Measurements from ENCODE around the gene AGAP2. TPM values are rescaled to one million over a fixed set of nuclear protein-coding genes. Genes with fewer than 3 reads are reported as not detected.

AGAP2 gene
- total and polyA plus RNA-seq, 2 of the 8 experiments (the other 6 are each of a cell fraction or from before 2014, with no cell fraction given): 1.5 TPM

GRCh38 chr12:57765003-57765697, 26.6 kb upstream of the AGAP2 start:
- 5% methylated on average over 58 of the region's 60 CpGs; no CpG with 5 or more reads in 1 of the 2 experiments for WGBS, 2 experiments (ENCODE audit: extremely low coverage in 1 of 2, insufficient coverage in 1 of 2, insufficient read length in 1 of 2, insufficient replicate concordance in 2 of 2, low coverage in 1 of 2, low lambda C conversion rate in 2 of 2, missing lambda C conversion rate in 1 of 2)
- Histone ChIP-seq H3K23ac (ENCODE audit: insufficient read length) (no peak overlapping the region), H3K14ac (ENCODE audit: insufficient read length) (no peak overlapping the region), H3K36me3 (ENCODE audit: control insufficient read depth in 2 of 4, insufficient read depth in 4 of 4, low read length in 3 of 4) (peaks cover 11 to 13% (median 12%) of the 10 kb centered on the region in 4 experiments; a peak in 7 of 8 replicates), H2BK20ac (ENCODE audit: low read length) (no peak overlapping the region), H2AK5ac (ENCODE audit: low read depth, low read length) (0 out of 2 replicates have a peak overlapping the region, but pooled peaks have one; percentile 8), H2BK12ac (ENCODE audit: low read depth, low read length) (peak overlapping the region; percentile 89; the same call in 1 of the 2 replicates), H3K79me2 (ENCODE audit: control insufficient read depth in 1 of 2, insufficient read depth in 2 of 2, low read length in 2 of 2) (no peaks in the 10 kb centered on the region), H3K9ac (replicated peaks in 1 of 4; ENCODE audit: extremely low read depth in 1 of 4, low read depth in 3 of 4, low read length in 3 of 4) (peak overlapping the region in 3 of 4 experiments; percentile 26 to 33 (median 30); a peak in 2 of 7 replicates), H3K4me2 (ENCODE audit: insufficient read depth in 1 of 2, low read depth in 2 of 2, low read length in 2 of 2) (peak overlapping the region; percentile 87 to 96), H3K4me1 (replicated peaks in 1 of 4; ENCODE audit: control insufficient read depth in 3 of 4, insufficient read depth in 4 of 4, low read length in 3 of 4) (peaks cover 13 to 22% (median 19%) of the 10 kb centered on the region in 4 experiments), H4K5ac (ENCODE audit: insufficient read length, low read depth, low read length) (no peak overlapping the region), H4K91ac (replicated peaks; ENCODE audit: insufficient read length, low read length) (peak overlapping the region; percentile 87), H3K79me1 (ENCODE audit: low read depth, low read length) (no peaks in the 10 kb centered on the region), H3K4me3 (ENCODE audit: extremely low read depth in 1 of 4, insufficient read depth in 2 of 4, low read depth in 3 of 4, low read length in 4 of 4) (peak overlapping the region; percentile 39 to 66 (median 64)), H3K9me3 (ENCODE audit: insufficient read depth in 2 of 2, low read depth in 1 of 2, low read length in 1 of 2) (no peaks in the 10 kb centered on the region), H3K23me2 (ENCODE audit: low read depth, low read length) (peaks cover 23% of the 10 kb centered on the region), H4K8ac (ENCODE audit: extremely low read depth, insufficient read depth, low read length) (peak overlapping the region; percentile 39; the same call in 1 of the 2 replicates), H3K4ac (replicated peaks; ENCODE audit: insufficient read length, low read depth, low read length) (peak overlapping the region; percentile 61), H2BK5ac (ENCODE audit: low read depth, low read length) (no peak overlapping the region), H3K27ac (ENCODE audit: low read depth, low read length) (no peak overlapping the region), H2BK120ac (replicated peaks; ENCODE audit: low read depth, low read length) (no peak overlapping the region), H3K56ac (replicated peaks; ENCODE audit: insufficient read length, low read depth, low read length) (no peak overlapping the region), H4K20me1 (replicated peaks in 1 of 2; ENCODE audit: control insufficient read depth in 1 of 2, insufficient read depth in 2 of 2, low read length in 2 of 2) (peaks cover 0 to 4% of the 10 kb centered on the region in 2 experiments), H3K27me3 (replicated peaks in 1 of 4; ENCODE audit: control insufficient read depth in 3 of 4, extremely low read depth in 1 of 4, insufficient read depth in 3 of 4, low read length in 3 of 4) (peaks cover 22 to 39% (median 37%) of the 10 kb centered on the region in 4 experiments), H2BK15ac (ENCODE audit: low read length) (peak overlapping the region; percentile 98; the same call in 1 of the 2 replicates), H3K18ac (ENCODE audit: extremely low read depth, low read length) (peak overlapping the region; percentile 85), H2AFZ (ENCODE audit: low read length) (peak overlapping the region; percentile 91)
- DNase-seq (ENCODE audit: low read depth in 1 of 2, low spot score in 2 of 2) (peak in 1 of 2 experiments; percentile 80), FAIRE-seq (no peak)
- POLR2A ChIA-PET (ENCODE audit: partially characterized antibody): interaction anchor here (0.7 to 5.3 kb wide), 14 partner anchors 9 to 79 kb away, joined by 3 to 35 read pairs (median 4); partner anchors contain the start of genes CDK4, MARCHF9, TSFM and TSPAN31
- CTCF ChIA-PET (ENCODE audit: partially characterized antibody): interaction anchor here (0.9 to 3.9 kb wide), 6 partner anchors 8 to 182 kb away, joined by 3 to 40 read pairs (median 4); no protein-coding TSS in a partner anchor
- no peak; the same call in 1 of the 2 replicates for TF ChIP-seq RBBP5 (IDR thresholded peaks at IDR 0.05; ENCODE audit: borderline replicate concordance, low read depth, low read length)
- peak; percentile 27; the same call in 1 of the 2 replicates for TF ChIP-seq PHF8 (conservative IDR thresholded peaks at IDR 0.05; ENCODE audit: low read depth, low read length)
- TF ChIP-seq RXRA (IDR thresholded peaks at IDR 0.05; ENCODE audit: insufficient read depth, low read depth, low read length): no peak
- peak; percentile 85 for TF ChIP-seq SUZ12 (IDR thresholded peaks at IDR 0.05; ENCODE audit: low read length)
- TF ChIP-seq RFX5 (IDR thresholded peaks at IDR 0.05; ENCODE audit: borderline replicate concordance, low read depth, low read length): no peak
- TF ChIP-seq CHD1 (IDR thresholded peaks at IDR 0.05; ENCODE audit: low read depth, low read length): no peak
- TF ChIP-seq CBX8 (IDR thresholded peaks at IDR 0.05; ENCODE audit: borderline replicate concordance, low read depth, low read length): no peak
- TF ChIP-seq POLR2A (IDR thresholded peaks at IDR 0.05; ENCODE audit: control extremely low read depth in 1 of 2, low read depth in 2 of 2, low read length in 2 of 2): no peak; a peak in 1 of 3 replicates
- TF ChIP-seq BCL11A (IDR thresholded peaks at IDR 0.05; ENCODE audit: low read depth in 2 of 2, low read length in 2 of 2): no peak
- no peak for TF ChIP-seq JUN (IDR thresholded peaks at IDR 0.05; ENCODE audit: low read depth, low read length)
- TF ChIP-seq SAP30 (IDR thresholded peaks at IDR 0.05; ENCODE audit: insufficient read depth, insufficient replicate concordance, low read length): no peak
- TF ChIP-seq CHD2 (IDR thresholded peaks at IDR 0.05; ENCODE audit: low read length): no peak
